H1 (cell line): ENCODE data around the gene REG3G. TPM values are rescaled to one million over a fixed set of nuclear protein-coding genes. Genes with fewer than 3 reads are reported as not detected.

Experiments
- ASH2L ChIP-seq: fragments of 200-600, 300-600 bp; sonication (generic); IDR thresholded peaks from one replicate; pipeline ENCODE4 v1.7.1; 2017; ENCODE audit warnings: low read length
- CTBP2 ChIP-seq: IDR thresholded peaks from 2 replicates; pipeline ENCODE4 v1.7.0; 2011; ENCODE audit warnings: borderline replicate concordance, mild to moderate bottlenecking, moderate library complexity, mixed read lengths, low read length; ENCODE audit not compliant: insufficient read depth, insufficient read length
- EGR1 ChIP-seq: IDR thresholded peaks from 2 replicates; pipeline ENCODE4 v1.6.1; 2011; ENCODE audit warnings: low read depth, low read length, borderline replicate concordance
- GTF2F1 ChIP-seq: IDR thresholded peaks from 2 replicates; pipeline ENCODE4 v1.6.1; 2012; ENCODE audit warnings: low read depth, low read length, improper control_type of control experiment, borderline replicate concordance
- POLR2AphosphoS5 ChIP-seq: IDR thresholded peaks from 2 replicates; pipeline ENCODE4 v1.6.1; 2011; ENCODE audit warnings: low read depth, low read length
- RXRA ChIP-seq: IDR thresholded peaks from 2 replicates; pipeline ENCODE4 v1.6.1; 2011; ENCODE audit warnings: low read depth, mild to moderate bottlenecking, low read length, moderate library complexity; ENCODE audit not compliant: insufficient read depth
- SRF ChIP-seq: IDR thresholded peaks from 2 replicates; pipeline ENCODE4 v1.6.1; 2011; ENCODE audit warnings: mild to moderate bottlenecking, low read depth, low read length, moderate library complexity
- polyA plus RNA-seq, 7 experiments: library from polyadenylated mRNA; depleted of rRNA in 3 of 7; stranded (reverse) in 5 of 7; unstranded in 2 of 7; fragments of >200 nt in 5 of 7; fragments of 200-250 nt in 2 of 7; gene quantifications; 1 replicate in 5 of 7; 2 replicates in 1 of 7; 4 replicates in 1 of 7; pipeline versions ENCODE4 v1.2.1 to v1.2.3, GENCODE V29; 2011 to 2013; ENCODE audit warnings: missing spikeins in 2 of 7, mixed read lengths in 2 of 7
- total RNA-seq: library from RNA; stranded (reverse); fragmentation: NEBNext Ultra II Directional; extraction: Animal tissue kit (Norgen Biotek cat#: 25700); gene quantifications from 2 replicates; pipeline ENCODE4 v1.2.1, GENCODE V29; 2021
- TF ChIP-seq, protein P1 (sequence below): fragments of 300-600 bp; sonication (generic); IDR thresholded peaks from 2 replicates; pipeline ENCODE4 v1.7.1; 2012; ENCODE audit warnings: low read length, moderate library complexity, mild to moderate bottlenecking, inconsistent platforms; ENCODE audit not compliant: insufficient replicate concordance
- TF ChIP-seq, protein P2 (sequence below): IDR thresholded peaks from 2 replicates; pipeline ENCODE4 v1.6.1; 2011; ENCODE audit warnings: low read depth, mild to moderate bottlenecking, low read length; ENCODE audit not compliant: insufficient read depth
- TF ChIP-seq, protein P3 (sequence below): IDR thresholded peaks from 2 replicates; pipeline ENCODE4 v1.6.1; 2011; ENCODE audit warnings: low read length, improper control_type of control experiment

REG3G gene
- total and polyA plus RNA-seq, 2 of the 8 experiments (the other 6 are each of a cell fraction or from before 2014, with no cell fraction given): not detected

DNA sequence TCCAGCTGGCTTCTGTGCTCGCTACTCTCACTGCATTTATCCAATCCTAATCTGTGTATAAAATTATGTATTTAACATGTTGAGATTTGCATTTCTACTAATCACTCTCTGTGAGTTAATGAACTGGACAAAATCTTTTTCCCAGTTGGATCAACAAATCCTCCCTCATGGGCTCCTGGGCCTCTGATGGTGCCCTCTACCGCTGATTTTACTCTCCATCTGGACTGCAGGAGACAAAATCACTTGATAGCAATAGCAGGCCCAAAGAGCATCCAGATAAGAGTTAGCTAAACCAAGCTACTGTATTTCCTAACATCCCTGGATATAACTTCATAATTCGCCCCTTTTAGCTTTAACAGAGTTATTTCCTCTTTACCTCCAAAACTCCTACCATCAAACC lies 14.4 kb downstream of the REG3G start (continued):
- TF ChIP-seq, protein P1, sequence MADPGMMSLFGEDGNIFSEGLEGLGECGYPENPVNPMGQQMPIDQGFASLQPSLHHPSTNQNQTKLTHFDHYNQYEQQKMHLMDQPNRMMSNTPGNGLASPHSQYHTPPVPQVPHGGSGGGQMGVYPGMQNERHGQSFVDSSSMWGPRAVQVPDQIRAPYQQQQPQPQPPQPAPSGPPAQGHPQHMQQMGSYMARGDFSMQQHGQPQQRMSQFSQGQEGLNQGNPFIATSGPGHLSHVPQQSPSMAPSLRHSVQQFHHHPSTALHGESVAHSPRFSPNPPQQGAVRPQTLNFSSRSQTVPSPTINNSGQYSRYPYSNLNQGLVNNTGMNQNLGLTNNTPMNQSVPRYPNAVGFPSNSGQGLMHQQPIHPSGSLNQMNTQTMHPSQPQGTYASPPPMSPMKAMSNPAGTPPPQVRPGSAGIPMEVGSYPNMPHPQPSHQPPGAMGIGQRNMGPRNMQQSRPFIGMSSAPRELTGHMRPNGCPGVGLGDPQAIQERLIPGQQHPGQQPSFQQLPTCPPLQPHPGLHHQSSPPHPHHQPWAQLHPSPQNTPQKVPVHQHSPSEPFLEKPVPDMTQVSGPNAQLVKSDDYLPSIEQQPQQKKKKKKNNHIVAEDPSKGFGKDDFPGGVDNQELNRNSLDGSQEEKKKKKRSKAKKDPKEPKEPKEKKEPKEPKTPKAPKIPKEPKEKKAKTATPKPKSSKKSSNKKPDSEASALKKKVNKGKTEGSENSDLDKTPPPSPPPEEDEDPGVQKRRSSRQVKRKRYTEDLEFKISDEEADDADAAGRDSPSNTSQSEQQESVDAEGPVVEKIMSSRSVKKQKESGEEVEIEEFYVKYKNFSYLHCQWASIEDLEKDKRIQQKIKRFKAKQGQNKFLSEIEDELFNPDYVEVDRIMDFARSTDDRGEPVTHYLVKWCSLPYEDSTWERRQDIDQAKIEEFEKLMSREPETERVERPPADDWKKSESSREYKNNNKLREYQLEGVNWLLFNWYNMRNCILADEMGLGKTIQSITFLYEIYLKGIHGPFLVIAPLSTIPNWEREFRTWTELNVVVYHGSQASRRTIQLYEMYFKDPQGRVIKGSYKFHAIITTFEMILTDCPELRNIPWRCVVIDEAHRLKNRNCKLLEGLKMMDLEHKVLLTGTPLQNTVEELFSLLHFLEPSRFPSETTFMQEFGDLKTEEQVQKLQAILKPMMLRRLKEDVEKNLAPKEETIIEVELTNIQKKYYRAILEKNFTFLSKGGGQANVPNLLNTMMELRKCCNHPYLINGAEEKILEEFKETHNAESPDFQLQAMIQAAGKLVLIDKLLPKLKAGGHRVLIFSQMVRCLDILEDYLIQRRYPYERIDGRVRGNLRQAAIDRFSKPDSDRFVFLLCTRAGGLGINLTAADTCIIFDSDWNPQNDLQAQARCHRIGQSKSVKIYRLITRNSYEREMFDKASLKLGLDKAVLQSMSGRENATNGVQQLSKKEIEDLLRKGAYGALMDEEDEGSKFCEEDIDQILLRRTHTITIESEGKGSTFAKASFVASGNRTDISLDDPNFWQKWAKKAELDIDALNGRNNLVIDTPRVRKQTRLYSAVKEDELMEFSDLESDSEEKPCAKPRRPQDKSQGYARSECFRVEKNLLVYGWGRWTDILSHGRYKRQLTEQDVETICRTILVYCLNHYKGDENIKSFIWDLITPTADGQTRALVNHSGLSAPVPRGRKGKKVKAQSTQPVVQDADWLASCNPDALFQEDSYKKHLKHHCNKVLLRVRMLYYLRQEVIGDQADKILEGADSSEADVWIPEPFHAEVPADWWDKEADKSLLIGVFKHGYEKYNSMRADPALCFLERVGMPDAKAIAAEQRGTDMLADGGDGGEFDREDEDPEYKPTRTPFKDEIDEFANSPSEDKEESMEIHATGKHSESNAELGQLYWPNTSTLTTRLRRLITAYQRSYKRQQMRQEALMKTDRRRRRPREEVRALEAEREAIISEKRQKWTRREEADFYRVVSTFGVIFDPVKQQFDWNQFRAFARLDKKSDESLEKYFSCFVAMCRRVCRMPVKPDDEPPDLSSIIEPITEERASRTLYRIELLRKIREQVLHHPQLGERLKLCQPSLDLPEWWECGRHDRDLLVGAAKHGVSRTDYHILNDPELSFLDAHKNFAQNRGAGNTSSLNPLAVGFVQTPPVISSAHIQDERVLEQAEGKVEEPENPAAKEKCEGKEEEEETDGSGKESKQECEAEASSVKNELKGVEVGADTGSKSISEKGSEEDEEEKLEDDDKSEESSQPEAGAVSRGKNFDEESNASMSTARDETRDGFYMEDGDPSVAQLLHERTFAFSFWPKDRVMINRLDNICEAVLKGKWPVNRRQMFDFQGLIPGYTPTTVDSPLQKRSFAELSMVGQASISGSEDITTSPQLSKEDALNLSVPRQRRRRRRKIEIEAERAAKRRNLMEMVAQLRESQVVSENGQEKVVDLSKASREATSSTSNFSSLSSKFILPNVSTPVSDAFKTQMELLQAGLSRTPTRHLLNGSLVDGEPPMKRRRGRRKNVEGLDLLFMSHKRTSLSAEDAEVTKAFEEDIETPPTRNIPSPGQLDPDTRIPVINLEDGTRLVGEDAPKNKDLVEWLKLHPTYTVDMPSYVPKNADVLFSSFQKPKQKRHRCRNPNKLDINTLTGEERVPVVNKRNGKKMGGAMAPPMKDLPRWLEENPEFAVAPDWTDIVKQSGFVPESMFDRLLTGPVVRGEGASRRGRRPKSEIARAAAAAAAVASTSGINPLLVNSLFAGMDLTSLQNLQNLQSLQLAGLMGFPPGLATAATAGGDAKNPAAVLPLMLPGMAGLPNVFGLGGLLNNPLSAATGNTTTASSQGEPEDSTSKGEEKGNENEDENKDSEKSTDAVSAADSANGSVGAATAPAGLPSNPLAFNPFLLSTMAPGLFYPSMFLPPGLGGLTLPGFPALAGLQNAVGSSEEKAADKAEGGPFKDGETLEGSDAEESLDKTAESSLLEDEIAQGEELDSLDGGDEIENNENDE: no peak
- TF ChIP-seq POLR2AphosphoS5 (no peak), CTBP2 (no peak), ASH2L (no peak), GTF2F1 (no peak), SRF (no peak), RXRA (no peak), EGR1 (no peak)
- TF ChIP-seq, protein P2, sequence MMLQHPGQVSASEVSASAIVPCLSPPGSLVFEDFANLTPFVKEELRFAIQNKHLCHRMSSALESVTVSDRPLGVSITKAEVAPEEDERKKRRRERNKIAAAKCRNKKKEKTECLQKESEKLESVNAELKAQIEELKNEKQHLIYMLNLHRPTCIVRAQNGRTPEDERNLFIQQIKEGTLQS: no peak
- TF ChIP-seq, protein P3, sequence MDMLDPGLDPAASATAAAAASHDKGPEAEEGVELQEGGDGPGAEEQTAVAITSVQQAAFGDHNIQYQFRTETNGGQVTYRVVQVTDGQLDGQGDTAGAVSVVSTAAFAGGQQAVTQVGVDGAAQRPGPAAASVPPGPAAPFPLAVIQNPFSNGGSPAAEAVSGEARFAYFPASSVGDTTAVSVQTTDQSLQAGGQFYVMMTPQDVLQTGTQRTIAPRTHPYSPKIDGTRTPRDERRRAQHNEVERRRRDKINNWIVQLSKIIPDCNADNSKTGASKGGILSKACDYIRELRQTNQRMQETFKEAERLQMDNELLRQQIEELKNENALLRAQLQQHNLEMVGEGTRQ: no peak
